Psoas muscle (tissue), 8 donors: ENCODE results near the gene TFG. TPM values are rescaled to one million over a fixed set of nuclear protein-coding genes. Genes with fewer than 3 reads are reported as not detected.

Source experiments
- ATAC-seq, 4 donors: fragments of 200-7000 bp; cut with Tn5 transposase; one replicate each; pipeline ENCODE4 v1.9.1; 2020; ENCODE audit warnings: moderate library complexity in 3 of 4, mild to moderate bottlenecking in 2 of 4
- DNase-seq, 2 donors: peaks; one replicate each; pipeline ENCODE4 v3.0.0-alpha.2; 2020
- H3K27ac ChIP-seq: fragments of 200-600 bp; one replicate; pipeline ENCODE4 v1.8.0; 2022
- H3K27me3 ChIP-seq, 3 donors: fragments of 200-600 bp in 1 of 3; one replicate each; pipeline versions ENCODE4 v1.6.1 to v1.8.0; 2013 to 2022; ENCODE audit warnings: low read length in 2 of 3, mild to moderate bottlenecking in 2 of 3, moderate library complexity in 1 of 3; ENCODE audit not compliant: insufficient read depth in 3 of 3
- H3K36me3 ChIP-seq, 2 donors: fragments of 200-600 bp in 1 of 2; one replicate each; pipeline versions ENCODE4 v1.6.1 to v1.8.0; 2013 to 2022; ENCODE audit warnings: low read depth in 1 of 2, mild to moderate bottlenecking in 1 of 2, moderate library complexity in 1 of 2; ENCODE audit not compliant: insufficient read depth in 1 of 2
- H3K4me1 ChIP-seq: fragments of 200-600 bp; one replicate; pipeline ENCODE4 v1.8.0; 2022
- H3K4me3 ChIP-seq: fragments of 200-600 bp; one replicate; pipeline ENCODE4 v1.8.0; 2022; ENCODE audit warnings: mild to moderate bottlenecking
- H3K9me3 ChIP-seq: fragments of 200-600 bp; one replicate; pipeline ENCODE4 v1.8.0; 2022
- CTCF ChIP-seq: fragments of 200-600 bp; IDR thresholded peaks from one replicate; pipeline ENCODE4 v1.8.0; 2022; ENCODE audit warnings: antibody characterized with exemption
- WGBS, 3 donors: extraction: QIAGEN DNeasy Blood & Tissue Kit; methylation state at CpG; one replicate each; pipeline versions ENCODE4 v1.1.6 to v1.1.7; 2013; 5-methylcytosine and 5-hydroxymethylcytosine counted together
- intact Hi-C, 2 donors: fragments of 100-400 bp; cut with DNase I; formaldehyde crosslinking; loops; one replicate each; pipeline versions ENCODE4 v1.11.0 to v1.14.2; 2022
- polyA plus RNA-seq, 3 donors: library from polyadenylated mRNA; stranded (reverse); fragments of 200-250 nt; gene quantifications; one replicate each; pipeline ENCODE4 v1.2.3, GENCODE V29; 2013
- total RNA-seq, 4 donors: library from RNA; stranded (reverse); fragmentation: NEBNext Ultra II Directional in 2 of 4; extraction: Animal tissue kit (Norgen Biotek cat#: 25700) in 2 of 4; gene quantifications; one replicate each; pipeline versions ENCODE4 v1.2.1 to v1.2.4, GENCODE V29; 2021 to 2023
- donor health status: healthy with polysubstance abuse.
- donor health status: DM: no; HTN: no; CAD: no; lungs with moderate emphysema.
- donor health status: Bipolar disorder and iron deficiency.
- donor health status: healthy.
- donor health status: DM: yes; HTN: yes; CAD: no.
- donor health status: DM: no; HTN: no; CAD: no.
- donor health status: DM: no; HTN: no; CAD: no.
- donor health status: DM: yes; HTN: yes; CAD: no.

The TFG gene
- total and polyA plus RNA-seq, 7 donors: 55.8 to 129 (median 65.8) TPM

- Histone ChIP-seq H3K4me3 (no peak overlapping the region), H3K27me3 (no peaks in the 10 kb centered on the region), H3K27ac (no peak overlapping the region), H3K36me3 (peaks cover 0 to 7% of the 10 kb centered on the region in 2 donors), H3K4me1 (no peaks in the 10 kb centered on the region), H3K9me3 (no peaks in the 10 kb centered on the region)
- 77 to 89% (median 86%) methylated on average over 3 of the region's 3 CpGs for WGBS, 3 donors
- no peak for DNase-seq
- no peak for ATAC-seq
- TF ChIP-seq CTCF: no peak
- intact Hi-C loops: no loop called here
Observed at GRCh38 chr3:100769693-100770092, 60.4 kb downstream of the TFG start.

- H3K36me3 ChIP-seq: peaks cover 0 to 4% of the 10 kb centered on the region in 2 donors
Observed at GRCh38 chr3:100775226-100775625, 65.9 kb downstream of the TFG start.

DNA sequence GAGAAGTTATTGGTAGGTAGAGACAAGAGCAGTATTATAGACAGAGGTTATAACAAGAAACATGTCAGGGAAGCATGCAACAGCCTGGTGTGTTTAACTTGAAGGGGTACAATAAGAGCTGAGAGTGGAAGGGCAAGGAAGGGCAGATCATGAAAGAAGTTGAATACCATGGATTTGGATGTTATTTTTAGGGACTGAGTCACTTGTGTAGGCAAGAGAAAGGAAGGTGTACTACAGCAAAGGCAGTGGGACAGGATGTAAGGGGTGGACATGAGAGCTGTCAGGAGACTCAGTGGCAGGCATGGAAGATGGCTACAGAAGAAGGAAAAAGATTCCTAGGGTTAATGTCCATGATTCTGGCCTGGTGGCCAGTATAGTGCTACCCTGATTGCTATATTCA, 66.4 kb downstream of the TFG start:
- no peak for TF ChIP-seq CTCF
- Histone ChIP-seq H3K9me3 (no peaks in the 10 kb centered on the region), H3K4me1 (no peaks in the 10 kb centered on the region), H3K27ac (no peak overlapping the region), H3K4me3 (no peak overlapping the region), H3K27me3 (no peaks in the 10 kb centered on the region), H3K36me3 (peaks cover 0 to 4% of the 10 kb centered on the region in 2 donors)
- ATAC-seq: peak in 3 of 4 donors; percentile 53 to 62 (median 57)
- intact Hi-C loops: no loop called here
- no peak for DNase-seq

More at GRCh38 chr3:100775226-100775625, 65.9 kb downstream of the TFG start:
- 95 to 96% (median 95%) methylated on average over 3 of the region's 3 CpGs for WGBS, 3 donors
- no peak for TF ChIP-seq CTCF
- H3K27me3 ChIP-seq: no peaks in the 10 kb centered on the region
- H3K9me3 ChIP-seq: no peaks in the 10 kb centered on the region
- intact Hi-C loops: no loop called here
- no peak for DNase-seq
- no peak for ATAC-seq
- H3K4me1 ChIP-seq: no peaks in the 10 kb centered on the region
- H3K4me3 ChIP-seq: no peak overlapping the region
- H3K27ac ChIP-seq: no peak overlapping the region

DNA sequence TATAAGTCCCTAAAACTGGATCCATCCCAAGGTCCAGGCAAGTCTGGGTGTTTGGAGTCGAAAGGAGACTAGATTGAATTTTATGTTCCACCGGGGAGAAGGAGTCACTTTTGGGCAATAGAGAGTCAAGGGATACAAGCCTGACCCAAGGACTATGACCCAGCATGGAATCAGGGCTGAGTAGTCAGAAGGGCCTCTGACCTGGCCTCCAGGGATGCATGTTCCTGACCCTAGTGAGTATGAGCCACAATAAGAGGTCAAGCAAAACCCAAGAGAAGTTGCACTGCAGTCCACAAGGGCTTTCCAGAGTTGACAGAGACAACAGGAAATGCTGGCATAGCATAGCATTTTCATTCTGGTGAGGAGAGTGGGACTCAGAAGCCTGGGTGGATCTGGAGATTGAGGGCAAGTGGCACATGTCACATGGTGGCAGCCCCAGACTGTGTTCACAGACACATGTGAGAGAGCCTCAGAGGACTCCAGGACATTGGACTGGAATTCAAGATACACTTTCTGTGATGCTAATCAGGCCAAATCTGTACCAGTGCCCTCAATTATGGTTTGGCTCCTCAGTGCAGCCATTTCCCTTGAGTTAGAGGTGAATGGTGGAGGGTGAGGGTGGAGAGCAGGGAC, 66.9 kb downstream of the TFG start:
- Histone ChIP-seq H3K36me3 (peaks cover 0 to 4% of the 10 kb centered on the region in 2 donors), H3K9me3 (no peaks in the 10 kb centered on the region), H3K4me3 (no peak overlapping the region), H3K27ac (no peak overlapping the region), H3K4me1 (no peaks in the 10 kb centered on the region), H3K27me3 (no peaks in the 10 kb centered on the region)
- no peak for TF ChIP-seq CTCF
- DNase-seq (no peak), ATAC-seq (no peak)
- 95 to 98% (median 95%) methylated on average over 2 of the region's 2 CpGs for WGBS, 3 donors
- intact Hi-C loops: no loop called here

DNA sequence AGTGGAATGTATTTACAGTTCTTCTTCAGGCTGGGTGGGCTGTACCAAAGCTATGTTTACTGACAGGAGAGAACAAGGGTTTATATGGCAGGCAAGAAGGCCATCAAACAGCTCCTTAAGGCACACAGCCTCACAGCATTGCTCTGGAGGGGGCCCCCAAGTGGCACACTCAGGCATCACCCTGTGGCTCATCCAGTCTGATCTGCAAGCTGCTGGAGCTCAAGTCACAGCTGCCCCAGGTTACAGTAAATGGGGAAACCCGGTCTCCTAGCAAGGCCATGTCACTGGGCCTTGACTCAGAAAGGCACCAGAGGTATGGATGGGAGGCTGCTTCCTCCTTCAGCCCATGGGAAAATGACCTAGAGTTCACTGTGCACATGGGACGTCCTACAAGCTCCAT, 67.5 kb downstream of the TFG start:
- Histone ChIP-seq H3K4me1 (no peaks in the 10 kb centered on the region), H3K27me3 (no peaks in the 10 kb centered on the region), H3K36me3 (peaks cover 0 to 4% of the 10 kb centered on the region in 2 donors), H3K4me3 (no peak overlapping the region), H3K27ac (no peak overlapping the region), H3K9me3 (no peaks in the 10 kb centered on the region)
- ATAC-seq (no peak), DNase-seq (no peak)
- intact Hi-C loops: no loop called here
- no peak for TF ChIP-seq CTCF
- 73 to 86% (median 86%) methylated on average over 2 of the region's 2 CpGs for WGBS, 3 donors
